Stimulated activated CD4-positive, alpha-beta T cell treated with anti-CD3 and anti-CD28 coated beads, TNF-alpha, amount 100 ng/mL, for 24 hours (primary cell): ENCODE data around the gene DPH3.
A peak's percentile ranks its signal among the peaks of the same experiment; 100 is the strongest.

ENCODE experiments used
- DNase-seq, 3 experiments: peaks; one replicate each; pipeline ENCODE4 v3.0.0-alpha.2; 2020; ENCODE audit warnings: low read depth in 3 of 3

Gene DPH3

DNA sequence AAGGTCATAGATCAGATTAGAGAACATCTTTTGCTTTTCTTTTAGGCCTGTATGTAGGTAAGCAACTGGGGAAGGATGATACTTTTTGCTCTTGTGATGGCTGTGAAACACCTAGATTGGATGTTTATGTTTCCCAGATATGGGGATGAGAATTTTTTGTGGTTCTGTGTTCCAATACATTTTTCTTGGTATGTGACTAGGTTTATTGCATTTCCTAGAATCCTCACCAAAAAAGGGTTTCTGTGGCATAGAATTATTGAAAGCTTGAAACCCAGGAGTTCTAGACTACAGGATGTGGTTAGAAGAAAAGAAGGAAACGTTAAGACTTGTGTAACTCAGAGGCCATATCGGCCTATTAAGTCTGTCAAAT is 26.1 kb upstream of the DPH3 start:
- DNase-seq, result no peak

- peak in 1 of 3 experiments; percentile 45 for DNase-seq
Observed at GRCh38 chr3:16290007-16290826, 25.5 kb upstream of the DPH3 start.

- DNase-seq, result no peak
Observed at GRCh38 chr3:16289144-16289889, 24.6 kb upstream of the DPH3 start.

GRCh38 chr3:16288664-16289063 is 23.9 kb upstream of the DPH3 start:
- no peak for DNase-seq

GRCh38 chr3:16286751-16287543 is 22.2 kb upstream of the DPH3 start:
- no peak for DNase-seq

DNA sequence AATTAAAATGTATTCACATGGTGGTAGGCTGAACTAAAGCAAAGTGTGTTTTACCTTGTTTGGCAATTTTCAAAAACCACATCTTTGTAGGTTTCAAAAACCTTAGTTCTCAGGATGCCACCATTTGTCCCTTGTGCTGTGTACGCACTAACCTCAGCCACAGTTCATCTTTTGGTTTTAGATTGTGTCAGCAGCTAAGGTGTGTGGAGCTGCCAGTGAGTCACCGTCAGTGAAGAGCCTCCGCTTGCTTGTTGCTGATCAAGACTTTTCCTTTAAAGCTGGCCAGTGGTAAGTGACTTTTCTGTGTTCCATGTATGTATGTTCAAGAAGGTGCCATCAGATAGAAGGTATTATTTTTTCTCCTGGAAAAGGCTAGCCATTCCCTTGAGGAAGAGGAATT is 21.4 kb upstream of the DPH3 start:
- peak in 2 of 3 experiments; percentile 58 to 63 for DNase-seq

DNA sequence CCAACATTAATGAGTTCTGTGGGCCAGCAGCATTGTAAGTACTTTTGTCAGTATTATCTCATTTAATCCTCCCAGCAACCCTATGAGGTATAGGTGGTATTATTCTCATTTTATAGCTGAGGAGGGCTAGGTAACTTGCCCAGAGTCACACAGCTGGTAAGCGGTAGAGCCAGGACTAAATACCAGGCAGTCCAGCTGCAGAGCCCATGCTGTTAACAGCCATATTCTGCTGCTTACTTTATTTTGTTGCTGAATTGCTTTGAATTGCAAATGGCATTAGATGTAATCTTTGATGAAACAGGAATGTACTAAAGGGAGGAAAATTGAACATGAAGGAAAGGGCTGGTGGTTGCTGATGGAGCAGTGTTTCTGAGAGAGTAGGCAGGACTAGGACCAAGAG is 19.9 kb upstream of the DPH3 start:
- DNase-seq, result no peak

- DNase-seq, result no peak
Observed at GRCh38 chr3:16280671-16281070, 15.9 kb upstream of the DPH3 start.

DNA sequence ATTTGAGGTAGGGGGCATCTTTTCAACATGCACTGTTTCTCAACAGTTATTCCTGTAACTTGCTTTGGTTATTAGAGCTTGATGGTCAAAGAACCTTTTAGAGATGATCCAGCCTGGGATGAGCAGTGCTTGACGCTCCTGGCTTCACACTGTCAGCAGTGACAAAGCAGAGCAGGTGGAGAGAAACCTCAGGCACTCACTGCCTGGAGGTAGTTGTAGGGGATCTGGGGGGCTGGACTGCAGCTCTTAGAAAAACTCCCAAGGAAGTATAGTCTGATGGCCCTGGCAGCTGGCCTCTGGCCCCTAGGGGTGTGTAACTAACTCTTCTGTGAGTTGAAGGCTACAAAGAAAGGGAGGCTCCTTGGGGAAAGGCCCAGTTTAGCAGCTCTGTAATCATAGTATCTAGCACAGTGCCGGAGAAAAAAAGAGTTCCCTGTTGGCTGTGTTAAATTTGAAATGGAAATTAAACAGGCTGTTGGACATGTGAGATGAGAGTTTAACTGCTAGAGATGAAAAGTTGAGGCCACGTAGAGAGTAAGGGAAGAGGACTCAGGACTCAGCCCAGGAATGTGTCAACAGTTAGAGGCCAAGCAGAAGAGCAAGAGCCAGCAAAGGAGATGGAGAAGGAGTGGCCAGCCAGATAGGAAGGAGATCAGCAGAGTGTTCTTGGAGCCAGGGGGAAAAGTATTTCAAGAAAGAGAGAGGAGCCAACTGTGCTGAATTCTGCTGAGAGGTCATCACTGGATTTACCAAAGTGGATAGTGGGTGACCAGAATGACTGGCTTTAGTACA is 14.5 kb upstream of the DPH3 start:
- DNase-seq, result no peak

DNA sequence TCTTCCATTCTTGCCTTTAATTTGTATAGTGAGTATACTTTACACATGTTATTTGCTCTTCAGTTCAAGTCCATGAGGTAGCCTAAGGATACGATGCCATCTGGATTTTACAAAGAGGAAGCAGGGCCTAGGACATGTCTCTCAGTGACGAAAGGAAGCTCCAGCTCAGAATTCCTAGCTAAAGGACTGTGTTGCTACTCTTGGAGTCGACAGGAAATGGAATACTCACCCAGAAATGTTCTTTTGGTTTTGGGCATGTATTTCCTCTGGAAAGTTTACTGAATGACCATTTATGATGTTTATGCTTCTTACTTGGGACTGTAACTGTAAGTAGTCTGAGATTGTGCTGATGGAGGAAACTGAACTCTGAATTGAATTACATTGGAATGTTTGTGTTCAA is 12.7 kb upstream of the DPH3 start:
- no peak for DNase-seq

- DNase-seq, result no peak
Observed at GRCh38 chr3:16273867-16274266, 9.1 kb upstream of the DPH3 start.

DNA sequence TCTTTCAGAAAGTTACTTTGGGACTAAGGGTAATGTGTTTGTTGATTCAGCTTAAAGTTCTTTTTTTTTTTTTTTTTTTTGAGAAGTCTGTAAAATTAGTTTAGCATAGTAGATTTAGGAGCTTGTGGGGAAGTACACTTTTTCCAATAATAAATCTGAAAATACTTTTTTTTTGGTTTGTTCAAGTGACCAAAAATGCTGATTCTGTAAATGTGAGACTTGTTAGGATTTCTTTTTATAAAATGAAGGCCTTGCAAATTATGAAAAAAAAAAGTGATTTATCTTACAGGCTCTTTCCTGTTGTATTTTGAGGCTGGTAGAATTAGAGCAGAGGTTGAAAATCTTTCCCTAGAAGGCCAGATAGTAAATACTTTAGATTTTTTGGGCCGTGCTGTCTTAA is 7.8 kb upstream of the DPH3 start:
- no peak for DNase-seq

DNA sequence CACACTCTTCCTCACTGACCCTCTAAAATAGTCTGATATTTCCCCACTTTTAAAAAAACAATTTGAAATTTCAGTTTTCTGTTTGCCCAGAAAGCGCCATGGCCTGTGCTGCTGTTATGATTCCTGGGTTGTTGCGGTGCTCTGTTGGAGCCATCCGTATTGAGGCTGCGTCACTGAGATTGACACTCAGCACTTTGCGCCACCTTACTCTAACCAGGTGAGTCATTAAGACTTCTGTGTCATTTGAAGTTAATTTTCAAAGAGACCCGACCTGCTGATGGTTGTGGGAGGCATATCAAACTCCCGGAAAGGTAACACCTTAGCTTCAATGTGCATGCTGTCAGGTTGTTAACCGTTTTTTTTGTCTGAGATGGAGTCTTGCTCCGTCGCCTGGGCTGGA is 6.1 kb upstream of the DPH3 start:
- no peak for DNase-seq

GRCh38 chr3:16266714-16267113 is 2.0 kb upstream of the DPH3 start:
- no peak for DNase-seq

- no peak for DNase-seq
Observed at GRCh38 chr3:16265455-16265786, 678 bp upstream of the DPH3 start.

DNA sequence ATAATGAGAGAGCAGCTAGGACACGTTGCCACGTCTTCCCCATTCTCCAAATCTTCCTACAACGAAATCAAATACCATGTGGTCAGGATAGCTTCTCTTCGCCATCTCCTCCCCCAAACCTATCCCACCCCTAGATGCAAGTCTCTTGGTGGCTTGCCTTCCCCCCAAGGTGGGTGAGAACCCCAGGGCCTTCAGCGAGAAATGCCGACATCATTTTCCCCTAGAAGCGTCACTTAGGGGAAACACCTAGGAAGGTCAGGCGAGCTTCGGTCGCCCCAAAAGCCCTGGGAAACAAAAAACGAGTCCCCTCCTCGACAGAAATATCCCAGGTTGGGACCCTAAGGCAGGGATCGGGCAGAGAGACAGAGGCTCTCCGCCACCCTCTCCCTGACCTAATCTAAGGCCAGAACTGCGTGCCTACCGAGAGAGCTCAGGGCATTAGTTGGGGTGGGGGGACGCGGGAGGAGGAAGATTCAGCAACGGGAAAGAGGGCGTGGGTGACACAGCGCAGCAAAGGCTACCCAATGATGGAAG is 502 bp downstream of the DPH3 start:
- no peak for DNase-seq

DNA sequence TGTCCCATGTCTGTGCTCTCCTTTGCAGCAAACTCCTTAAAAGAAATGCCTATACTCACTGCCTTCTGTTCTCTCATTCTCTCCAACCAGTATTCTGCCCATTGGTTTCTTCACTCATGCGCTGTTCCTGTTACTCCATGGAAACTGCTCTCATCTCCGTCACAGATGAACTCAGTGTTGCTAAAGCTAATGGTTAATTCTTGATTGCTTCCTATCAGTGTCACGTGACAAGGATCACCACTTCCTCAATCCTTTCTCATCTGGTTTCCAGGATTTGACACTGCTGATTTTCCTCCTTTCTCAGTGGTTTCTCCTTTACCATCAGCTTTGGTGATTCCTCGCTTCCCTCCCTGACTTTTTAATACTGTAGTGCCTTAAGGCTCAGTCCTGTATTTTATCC is 2.6 kb downstream of the DPH3 start:
- DNase-seq, result no peak

GRCh38 chr3:16260046-16260445 is 4.7 kb downstream of the DPH3 start:
- no peak for DNase-seq

- DNase-seq, result no peak
Observed at GRCh38 chr3:16258866-16259265, 5.9 kb downstream of the DPH3 start.

DNA sequence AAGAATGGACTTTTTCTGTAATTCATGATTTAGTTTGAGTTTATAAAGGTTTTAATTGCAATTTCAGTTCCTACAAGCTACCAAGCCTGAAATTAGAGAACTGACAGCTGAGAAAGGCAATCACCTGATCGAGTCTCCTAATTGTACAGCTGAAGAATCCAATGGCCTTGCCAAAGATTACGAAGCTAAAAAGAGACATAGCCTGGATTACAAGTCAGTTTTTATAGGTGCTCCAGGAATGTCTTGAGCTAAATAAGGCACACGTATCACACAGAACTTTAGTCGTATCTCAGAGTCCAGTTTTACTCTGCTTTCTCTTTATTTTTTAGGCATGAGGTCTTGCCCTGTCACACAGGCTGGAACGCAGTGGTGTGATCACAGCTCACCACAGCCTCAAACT is 6.6 kb downstream of the DPH3 start:
- no peak for DNase-seq

DNA sequence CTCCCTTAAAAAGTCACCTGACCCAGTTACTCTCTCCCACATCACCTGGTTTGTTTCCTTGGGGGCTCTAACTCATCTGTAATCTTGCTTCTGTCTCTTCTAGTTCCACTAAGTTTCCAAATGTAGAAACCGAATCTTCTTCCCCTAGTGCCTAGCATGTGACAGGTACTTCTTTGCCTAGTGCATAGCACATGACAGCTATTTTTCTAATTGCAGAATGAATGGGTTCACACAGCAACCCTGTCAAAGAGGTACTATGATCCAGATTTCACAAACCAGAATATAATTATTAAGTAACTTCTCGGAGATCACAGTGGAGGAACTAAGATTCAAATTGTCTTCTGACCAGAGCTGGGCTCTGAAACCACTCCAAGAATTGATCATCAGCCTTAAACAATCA is 7.4 kb downstream of the DPH3 start:
- no peak for DNase-seq

DNA sequence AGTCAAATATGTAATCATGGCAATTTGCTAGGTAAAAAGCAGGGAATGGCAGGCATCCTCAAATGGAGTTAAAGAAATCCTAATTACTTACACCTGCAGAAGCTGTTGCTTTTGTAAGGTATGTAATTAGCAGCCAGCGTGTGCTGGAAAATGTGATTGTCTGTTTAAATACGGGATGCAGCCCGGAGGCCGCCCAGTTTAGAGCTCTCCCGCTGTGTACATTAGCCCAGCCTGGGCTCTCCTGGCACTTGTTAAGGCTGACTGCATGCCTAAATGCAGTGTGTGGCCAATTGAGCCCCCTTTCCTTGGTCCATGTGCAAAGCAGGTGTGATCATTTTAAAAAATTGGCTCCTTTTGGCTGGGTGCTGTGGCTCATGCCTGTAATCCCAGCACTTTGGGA is 9.0 kb downstream of the DPH3 start:
- DNase-seq, result no peak
